Mesenchymal stem cell (in vitro differentiated cells and primary cell): ENCODE data around the gene GEMIN7.
A peak's percentile ranks its signal among the peaks of the same experiment; 100 is the strongest.

Experiments used
- DNase-seq: peaks from one replicate; pipeline ENCODE4 v3.0.0-alpha.2; 2013
- H2AFZ ChIP-seq: one replicate; pipeline ENCODE4 v1.6.1; 2013; ENCODE audit warnings: low read depth, mild to moderate bottlenecking, control low read depth, inconsistent platforms, low read length, moderate library complexity
- H2AK5ac ChIP-seq: 2 replicates; pipeline ENCODE4 v1.6.1; 2013; ENCODE audit warnings: low read length, moderate library complexity, mild to moderate bottlenecking, inconsistent platforms; ENCODE audit not compliant: severe bottlenecking
- H2BK120ac ChIP-seq: one replicate; pipeline ENCODE4 v1.6.1; 2013; ENCODE audit warnings: low read depth, mild to moderate bottlenecking, inconsistent platforms, low read length, moderate library complexity
- H2BK12ac ChIP-seq, 2 experiments: one replicate each; pipeline ENCODE4 v1.6.1; 2013; ENCODE audit warnings: inconsistent platforms in 2 of 2, low read length in 2 of 2, mild to moderate bottlenecking in 2 of 2, moderate library complexity in 2 of 2, control low read depth in 1 of 2
- H2BK15ac ChIP-seq: one replicate; pipeline ENCODE4 v1.6.1; 2013; ENCODE audit warnings: mild to moderate bottlenecking, low read depth, inconsistent platforms; ENCODE audit not compliant: poor library complexity, severe bottlenecking
- H2BK5ac ChIP-seq: 2 replicates; pipeline ENCODE4 v1.6.1; 2013; ENCODE audit warnings: low read depth, mild to moderate bottlenecking, low read length, control low read depth, inconsistent platforms; ENCODE audit not compliant: poor library complexity, severe bottlenecking
- H3K14ac ChIP-seq, 2 experiments: one replicate each; pipeline ENCODE4 v1.6.1; 2013; ENCODE audit warnings: inconsistent platforms in 2 of 2, low read length in 2 of 2, control low read depth in 1 of 2, mild to moderate bottlenecking in 1 of 2, moderate library complexity in 1 of 2
- H3K18ac ChIP-seq, 2 experiments: one replicate each; pipeline ENCODE4 v1.6.1; 2013; ENCODE audit warnings: inconsistent platforms in 2 of 2, low read length in 2 of 2, control low read depth in 1 of 2, low read depth in 1 of 2, mild to moderate bottlenecking in 1 of 2
- H3K23ac ChIP-seq, 2 experiments: one replicate each; pipeline ENCODE4 v1.6.1; 2013; ENCODE audit warnings: inconsistent platforms in 2 of 2, low read length in 2 of 2, mild to moderate bottlenecking in 2 of 2, moderate library complexity in 2 of 2, control low read depth in 1 of 2
- H3K27ac ChIP-seq: 2 replicates; pipeline ENCODE4 v1.5.1; 2013; ENCODE audit warnings: mild to moderate bottlenecking, moderate library complexity, low read length, control low read depth, inconsistent platforms; ENCODE audit not compliant: poor library complexity, severe bottlenecking
- H3K27me3 ChIP-seq, 2 experiments: 2 replicates each; pipeline versions ENCODE4 v1.6.1 to v1.7.0; 2013; ENCODE audit warnings: low read length in 2 of 2, mild to moderate bottlenecking in 2 of 2, moderate library complexity in 2 of 2, control low read depth in 1 of 2, inconsistent platforms in 1 of 2; ENCODE audit not compliant: control insufficient read depth in 1 of 2, insufficient read depth in 1 of 2
- H3K36me3 ChIP-seq, 2 experiments: 2 replicates each; pipeline versions ENCODE4 v1.6.1 to v1.7.0; 2013; ENCODE audit warnings: low read length in 2 of 2, control low read depth in 1 of 2, inconsistent platforms in 1 of 2, low read depth in 1 of 2, mild to moderate bottlenecking in 1 of 2; ENCODE audit not compliant: insufficient read depth in 2 of 2, control insufficient read depth in 1 of 2
- H3K4ac ChIP-seq, 2 experiments: one replicate each; pipeline ENCODE4 v1.6.1; 2013; ENCODE audit warnings: inconsistent platforms in 2 of 2, low read length in 2 of 2, mild to moderate bottlenecking in 2 of 2, moderate library complexity in 2 of 2, control low read depth in 1 of 2, low read depth in 1 of 2
- H3K4me1 ChIP-seq: 2 replicates; pipeline ENCODE4 v1.6.1; 2013; ENCODE audit warnings: low read depth, low read length, control low read depth; ENCODE audit not compliant: control insufficient read depth, insufficient read depth
- H3K4me2 ChIP-seq: 2 replicates; pipeline ENCODE4 v1.6.1; 2013; ENCODE audit warnings: low read length, mild to moderate bottlenecking, inconsistent platforms; ENCODE audit not compliant: poor library complexity, severe bottlenecking
- H3K4me3 ChIP-seq, 2 experiments: 2 replicates each; pipeline versions ENCODE4 v1.5.1 to v1.7.0; 2013; ENCODE audit warnings: low read length in 2 of 2, mild to moderate bottlenecking in 2 of 2, control low read depth in 1 of 2, low read depth in 1 of 2; ENCODE audit not compliant: insufficient read depth in 1 of 2
- H3K79me1 ChIP-seq: replicated peaks from 2 replicates; pipeline ENCODE4 v1.6.1; 2013; ENCODE audit warnings: mild to moderate bottlenecking, control low read depth, low read length, inconsistent platforms; ENCODE audit not compliant: poor library complexity, severe bottlenecking
- H3K9ac ChIP-seq: 2 replicates; pipeline ENCODE4 v1.7.0; 2013; ENCODE audit warnings: mild to moderate bottlenecking, low read length, moderate library complexity
- H3K9me3 ChIP-seq: 2 replicates; pipeline ENCODE4 v1.7.0; 2013; ENCODE audit warnings: mild to moderate bottlenecking, low read length; ENCODE audit not compliant: control insufficient read depth
- H4K8ac ChIP-seq: one replicate; pipeline ENCODE4 v1.6.1; 2013; ENCODE audit warnings: inconsistent platforms, mild to moderate bottlenecking, low read length, moderate library complexity
- H4K91ac ChIP-seq: one replicate; pipeline ENCODE4 v1.6.1; 2013; ENCODE audit warnings: mild to moderate bottlenecking, low read length, inconsistent platforms
- WGBS: methylation state at CpG from one replicate; pipeline ENCODE4 v1.1.7; 2013; ENCODE audit warnings: mixed read lengths; 5-methylcytosine and 5-hydroxymethylcytosine counted together

Gene GEMIN7

DNA sequence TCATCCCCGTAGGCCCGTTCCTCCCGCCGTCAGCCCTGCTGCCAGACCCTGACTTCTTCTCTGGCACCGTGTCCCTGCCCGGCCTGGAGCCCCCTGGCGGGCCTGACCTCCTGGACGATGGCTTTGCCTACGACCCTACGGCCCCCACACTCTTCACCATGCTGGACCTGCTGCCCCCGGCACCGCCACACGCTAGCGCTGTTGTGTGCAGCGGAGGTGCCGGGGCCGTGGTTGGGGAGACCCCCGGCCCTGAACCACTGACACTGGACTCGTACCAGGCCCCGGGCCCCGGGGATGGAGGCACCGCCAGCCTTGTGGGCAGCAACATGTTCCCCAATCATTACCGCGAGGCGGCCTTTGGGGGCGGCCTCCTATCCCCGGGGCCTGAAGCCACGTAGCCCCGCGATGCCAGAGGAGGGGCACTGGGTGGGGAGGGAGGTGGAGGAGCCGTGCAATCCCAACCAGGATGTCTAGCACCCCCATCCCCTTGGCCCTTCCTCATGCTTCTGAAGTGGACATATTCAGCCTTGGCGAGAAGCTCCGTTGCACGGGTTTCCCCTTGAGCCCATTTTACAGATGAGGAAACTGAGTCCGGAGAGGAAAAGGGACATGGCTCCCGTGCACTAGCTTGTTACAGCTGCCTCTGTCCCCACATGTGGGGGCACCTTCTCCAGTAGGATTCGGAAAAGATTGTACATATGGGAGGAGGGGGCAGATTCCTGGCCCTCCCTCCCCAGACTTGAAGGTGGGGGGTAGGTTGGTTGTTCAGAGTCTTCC is 41.5 kb upstream of the GEMIN7 start:
- peaks cover 23% of the 10 kb centered on the region for H3K4me1 ChIP-seq
- H3K27ac ChIP-seq, result no peak overlapping the region
- peaks cover 49 to 58% of the 10 kb centered on the region in 2 experiments for H3K36me3 ChIP-seq
- H2BK120ac ChIP-seq, result no peak overlapping the region
- no peak overlapping the region for H3K4me3 ChIP-seq
- no peaks in the 10 kb centered on the region for H3K9me3 ChIP-seq
- H3K14ac ChIP-seq, result no peak overlapping the region
- 97% methylated on average over 37 of the region's 37 CpGs for WGBS
- no peak overlapping the region for H2BK12ac ChIP-seq
- H3K79me1 ChIP-seq, result peaks cover 2% of the 10 kb centered on the region
- peak overlapping the region; percentile 70 for H2BK15ac ChIP-seq
- H2BK5ac ChIP-seq, result no peak overlapping the region
- no peak overlapping the region for H3K4ac ChIP-seq
- no peak overlapping the region for H3K18ac ChIP-seq
- H3K4me2 ChIP-seq, result no peak overlapping the region
- no peak overlapping the region for H2AK5ac ChIP-seq
- DNase-seq, result no peak
- H3K23ac ChIP-seq, result no peak overlapping the region
- H3K27me3 ChIP-seq, result no peaks in the 10 kb centered on the region
- H2AFZ ChIP-seq, result no peak overlapping the region
- H3K9ac ChIP-seq, result no peak overlapping the region
- no peak overlapping the region for H4K91ac ChIP-seq
- peak overlapping the region; percentile 28 for H4K8ac ChIP-seq

DNA sequence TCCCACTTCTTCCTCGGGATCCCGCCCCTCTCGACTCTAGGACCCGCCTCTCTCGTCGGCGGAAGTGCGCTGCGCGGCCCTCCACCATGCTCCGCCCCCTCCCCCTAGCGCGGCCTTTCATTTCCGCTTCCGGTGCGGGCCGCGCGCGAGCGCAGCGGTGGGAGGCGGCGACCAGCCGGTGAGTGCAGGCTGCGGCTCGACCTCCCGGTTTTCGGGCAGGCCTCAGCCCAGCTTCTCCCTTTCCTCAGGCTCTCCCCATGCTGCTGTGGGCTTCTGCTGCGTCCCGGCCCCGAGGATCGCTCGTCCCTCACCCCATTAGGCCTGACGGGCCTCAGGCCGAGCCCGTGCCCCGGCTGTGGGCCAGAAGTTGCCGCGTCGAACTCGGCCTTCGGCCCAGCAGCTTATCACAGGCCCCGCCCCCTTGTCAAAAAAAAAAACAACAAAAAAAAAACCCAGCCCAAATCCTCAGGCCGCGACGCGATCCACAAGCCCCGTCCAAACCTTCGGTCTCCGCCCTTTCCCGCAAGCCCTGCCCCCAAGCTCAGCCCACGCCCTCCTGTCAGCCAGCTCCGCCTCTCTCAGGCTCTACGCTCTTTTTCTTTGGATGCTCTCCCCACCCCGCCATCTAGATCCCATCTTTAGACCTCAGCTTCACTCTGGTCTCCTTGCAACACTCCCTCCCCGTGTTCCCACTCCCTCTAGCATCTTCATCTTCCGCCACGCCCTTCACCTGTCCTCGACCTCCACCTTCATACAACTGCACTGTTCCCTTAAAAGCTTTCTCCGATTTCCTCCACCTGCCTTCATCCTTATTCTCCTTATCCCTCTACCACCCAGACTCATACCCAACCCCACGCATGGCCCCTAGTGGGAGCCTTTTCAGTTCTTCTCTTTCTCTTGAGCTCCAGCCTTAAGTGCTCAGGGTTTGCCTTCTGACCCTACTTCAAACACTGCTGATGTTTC is 39.8 kb upstream of the GEMIN7 start, which contains the start of gene CLASRP:
CLASRP (plus strand) TSS at position 115 of the 963 bp plus-strand sequence. CDS start 1,168 bp downstream, outside the sequence.
- peak; percentile 92 for DNase-seq
- Histone ChIP-seq H2AK5ac (peak within 1 kb of the TSS; percentile 49), H3K36me3 (peaks cover 48 to 65% of the 10 kb centered on the region in 2 experiments), H3K9ac (peak within 1 kb of the TSS; percentile 99), H4K8ac (peak within 1 kb of the TSS; percentile 98), H3K4me1 (peaks cover 22% of the 10 kb centered on the region), H3K4me3 (peak within 1 kb of the TSS; percentile 89 to 96), H2BK15ac (peak within 1 kb of the TSS; percentile 71), H2BK5ac (peak within 1 kb of the TSS; percentile 95), H4K91ac (peak within 1 kb of the TSS; percentile 96), H2BK12ac (no peak within 1 kb of the TSS), H3K9me3 (no peaks in the 10 kb centered on the region), H3K79me1 (peaks cover 7% of the 10 kb centered on the region), H2AFZ (peak within 1 kb of the TSS; percentile 70), H3K27ac (peak within 1 kb of the TSS; percentile 95), H3K23ac (peak within 1 kb of the TSS in 1 of 2 experiments; percentile 100), H3K18ac (peak within 1 kb of the TSS; percentile 98 to 99), H2BK120ac (peak within 1 kb of the TSS; percentile 93), H3K4ac (peak within 1 kb of the TSS; percentile 93 to 100), H3K27me3 (no peaks in the 10 kb centered on the region), H3K4me2 (peak within 1 kb of the TSS; percentile 71), H3K14ac (peak within 1 kb of the TSS in 1 of 2 experiments; percentile 99)
- WGBS, result 4% methylated on average over 62 of the region's 62 CpGs

DNA sequence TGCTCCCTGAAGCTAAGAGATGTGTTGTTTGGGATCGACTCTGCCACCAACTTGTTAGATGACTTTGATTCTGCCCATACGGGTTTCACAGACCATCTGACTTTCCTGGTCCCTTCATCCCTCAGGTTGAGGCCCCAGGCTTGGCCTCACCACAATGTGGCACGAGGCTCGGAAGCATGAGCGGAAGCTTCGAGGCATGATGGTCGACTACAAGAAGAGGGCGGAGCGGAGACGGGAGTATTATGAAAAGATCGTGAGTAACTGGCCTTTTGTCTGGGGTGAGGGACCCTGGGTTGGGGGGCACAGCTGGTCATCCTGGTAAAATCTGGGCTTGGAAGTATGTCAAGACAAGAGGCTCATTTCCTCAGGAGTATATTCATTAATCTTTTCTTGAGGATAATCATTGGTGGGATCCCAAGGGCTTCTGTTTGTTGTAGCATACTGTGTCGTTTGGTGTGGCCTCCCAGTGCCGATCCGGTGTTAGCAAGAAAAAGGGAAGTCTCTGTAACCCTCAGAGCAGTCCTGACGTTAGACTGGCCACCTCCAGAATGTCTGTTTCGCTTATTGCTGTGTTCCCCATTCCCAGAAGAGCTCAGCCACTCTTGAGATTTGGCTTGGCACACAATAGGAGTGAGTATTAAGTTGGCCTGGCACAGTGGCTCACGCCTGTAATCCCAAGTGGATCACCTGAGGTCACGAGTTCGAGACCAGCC is 38.8 kb upstream of the GEMIN7 start:
- peak overlapping the region; percentile 99 for H3K9ac ChIP-seq
- peaks cover 13% of the 10 kb centered on the region for H3K79me1 ChIP-seq
- 89% methylated on average over 19 of the region's 19 CpGs for WGBS
- no peak overlapping the region for H3K14ac ChIP-seq
- peak overlapping the region; percentile 18 to 89 for H3K4me3 ChIP-seq
- H3K4me1 ChIP-seq, result peaks cover 22% of the 10 kb centered on the region
- H4K8ac ChIP-seq, result no peak overlapping the region
- no peak overlapping the region for H3K23ac ChIP-seq
- no peak overlapping the region for H2BK12ac ChIP-seq
- H3K27ac ChIP-seq, result no peak overlapping the region
- no peak overlapping the region for H2BK120ac ChIP-seq
- H2AFZ ChIP-seq, result no peak overlapping the region
- H2BK5ac ChIP-seq, result no peak overlapping the region
- H3K4ac ChIP-seq, result no peak overlapping the region
- H3K9me3 ChIP-seq, result no peaks in the 10 kb centered on the region
- no peak overlapping the region for H2AK5ac ChIP-seq
- no peak for DNase-seq
- peak overlapping the region; percentile 71 for H3K4me2 ChIP-seq
- no peak overlapping the region for H4K91ac ChIP-seq
- H3K36me3 ChIP-seq, result peaks cover 54 to 65% of the 10 kb centered on the region in 2 experiments
- H3K27me3 ChIP-seq, result no peaks in the 10 kb centered on the region
- no peak overlapping the region for H3K18ac ChIP-seq
- no peak overlapping the region for H2BK15ac ChIP-seq
